Fibroblast of the conjunctiva (primary cell): ENCODE data around the gene PHF2.

Experiments used
- DNase-seq: peaks from one replicate; pipeline ENCODE4 v3.0.0-alpha.2; 2010; ENCODE audit warnings: low read depth

The PHF2 gene

GRCh38 chr9:93630806-93631411 lies 54.5 kb downstream of the PHF2 start:
- no peak for DNase-seq

- no peak for DNase-seq
These were observed 57.3 kb downstream of the PHF2 start for GRCh38 chr9:93633492-93634221.

- DNase-seq: no peak
These were observed 58.2 kb downstream of the PHF2 start for GRCh38 chr9:93634311-93635185.

- DNase-seq: no peak
These were observed 59.1 kb downstream of the PHF2 start for GRCh38 chr9:93635186-93636107.

GRCh38 chr9:93636172-93636661 lies 59.8 kb downstream of the PHF2 start:
- DNase-seq: no peak

GRCh38 chr9:93636667-93637066 lies 60.3 kb downstream of the PHF2 start:
- no peak for DNase-seq

GRCh38 chr9:93637886-93638285 lies 61.5 kb downstream of the PHF2 start:
- no peak for DNase-seq

- DNase-seq: no peak
These were observed 63.6 kb downstream of the PHF2 start for GRCh38 chr9:93640027-93640426.

GRCh38 chr9:93642961-93643360 lies 66.6 kb downstream of the PHF2 start:
- peak; percentile 41 for DNase-seq

GRCh38 chr9:93644397-93645088 lies 68.2 kb downstream of the PHF2 start:
- DNase-seq: no peak

GRCh38 chr9:93645149-93645889 lies 68.9 kb downstream of the PHF2 start:
- no peak for DNase-seq

- no peak for DNase-seq
These were observed 69.7 kb downstream of the PHF2 start for GRCh38 chr9:93645921-93646639.

GRCh38 chr9:93646640-93647178 lies 70.3 kb downstream of the PHF2 start:
- DNase-seq: no peak

- no peak for DNase-seq
These were observed 71.8 kb downstream of the PHF2 start for GRCh38 chr9:93648181-93648580.

GRCh38 chr9:93648836-93649235 lies 72.5 kb downstream of the PHF2 start:
- no peak for DNase-seq

- DNase-seq: no peak
These were observed 73.4 kb downstream of the PHF2 start for GRCh38 chr9:93649610-93650261.

- DNase-seq: no peak
These were observed 74.1 kb downstream of the PHF2 start for GRCh38 chr9:93650448-93650847.

GRCh38 chr9:93651521-93651950 lies 75.2 kb downstream of the PHF2 start:
- DNase-seq: no peak
